Caco-2 (cell line): ENCODE data around the gene RHOBTB1. TPM values are rescaled to one million over a fixed set of nuclear protein-coding genes. Genes with fewer than 3 reads are reported as not detected.

ENCODE experiments used
- BruUV-seq: library from RNA; stranded (reverse); fragments of 400-500 nt; replicated peaks from 2 replicates; lab custom pipeline; 2021; lab: Mats Ljungman, UMichigan
- CTCF ChIA-PET: fragments of 300-600 bp; sonication (Branson Sonifier 250); formaldehyde crosslinking; loops from one replicate; lab custom pipeline; 2022; ENCODE audit warnings: antibody characterized with exemption; lab: Charles Lee
- POLR2A ChIA-PET: fragments of 300-600 bp; sonication (Branson Sonifier 250); formaldehyde crosslinking; loops from one replicate; lab custom pipeline; 2022; ENCODE audit warnings: antibody characterized with exemption; lab: Charles Lee
- DNase-seq, 2 experiments: peaks; one replicate each; pipeline versions ENCODE4 v3.0.0 to v3.0.0-alpha.2; 2020 to 2022
- H3K27me3 ChIP-seq: replicated peaks from 2 replicates; pipeline ENCODE4 v1.6.0; 2011; ENCODE audit warnings: low read length; ENCODE audit not compliant: control insufficient read depth, insufficient read depth
- H3K36me3 ChIP-seq: 2 replicates; pipeline ENCODE4 v1.5.1; 2011; ENCODE audit warnings: low read length; ENCODE audit not compliant: control insufficient read depth, insufficient read depth
- H3K4me1 ChIP-seq: fragments of 250-450 bp; sonication (Bioruptor Pico); 2 replicates; pipeline ENCODE4 v1.5.1; 2020; ENCODE audit warnings: mild to moderate bottlenecking
- H3K4me3 ChIP-seq: 2 replicates; pipeline ENCODE4 v1.5.1; 2011; ENCODE audit warnings: low read depth, mild to moderate bottlenecking, control low read depth, low read length
- H3K9me3 ChIP-seq: fragments of 250-450 bp; sonication (Bioruptor Pico); 2 replicates; pipeline ENCODE4 v1.5.1; 2020; ENCODE audit warnings: mild to moderate bottlenecking, moderate library complexity
- H3K27ac Mint-ChIP-seq: one replicate; pipeline ENCODE4 v1.8.0; 2022; ENCODE audit warnings: mixed read lengths; ENCODE audit not compliant: unreplicated experiment
- H3K27me3 Mint-ChIP-seq: one replicate; pipeline ENCODE4 v1.8.0; 2022; ENCODE audit warnings: mixed read lengths; ENCODE audit not compliant: insufficient read depth, unreplicated experiment
- H3K36me3 Mint-ChIP-seq: one replicate; pipeline ENCODE4 v1.8.0; 2022; ENCODE audit warnings: mild to moderate bottlenecking, mixed read lengths; ENCODE audit not compliant: insufficient read depth, unreplicated experiment
- H3K4me1 Mint-ChIP-seq: one replicate; pipeline ENCODE4 v1.8.0; 2022; ENCODE audit warnings: low read depth, mixed read lengths; ENCODE audit not compliant: unreplicated experiment
- H3K4me3 Mint-ChIP-seq: one replicate; pipeline ENCODE4 v1.8.0; 2022; ENCODE audit warnings: mild to moderate bottlenecking, moderate library complexity, mixed read lengths; ENCODE audit not compliant: unreplicated experiment
- H3K9me3 Mint-ChIP-seq: one replicate; pipeline ENCODE4 v1.8.0; 2022; ENCODE audit warnings: mixed read lengths; ENCODE audit not compliant: unreplicated experiment
- CTCF ChIP-seq, 2 experiments: fragments of 200-600 bp in 1 of 2; IDR thresholded peaks; 1 replicate in 1 of 2; 2 replicates in 1 of 2; pipeline versions ENCODE4 v1.5.1 to v1.8.0; 2011 to 2022; ENCODE audit warnings: antibody characterized with exemption in 1 of 2, control low read depth in 1 of 2, inconsistent platforms in 1 of 2, low read depth in 1 of 2, low read length in 1 of 2, mild to moderate bottlenecking in 1 of 2, moderate library complexity in 1 of 2; ENCODE audit not compliant: insufficient read depth in 1 of 2, severe bottlenecking in 1 of 2, unreplicated experiment in 1 of 2
- intact Hi-C: fragments of 100-400 bp; cut with micrococcal nuclease; formaldehyde crosslinking; loops from one replicate; pipeline ENCODE4 v1.10.0; 2022; ENCODE audit not compliant: unreplicated experiment
- total RNA-seq: library from RNA; stranded (reverse); gene quantifications from 2 replicates; pipeline ENCODE4 v1.2.3, GENCODE V29; 2022

RHOBTB1 gene
- total RNA-seq, 1 experiment from 2014 or later: 19.9 TPM

- intact Hi-C loops: no loop called here
- no peak for TF ChIP-seq CTCF (IDR thresholded peaks at IDR 0.05; ENCODE audit: insufficient read depth in 1 of 2, low read depth in 1 of 2, low read length in 1 of 2, severe bottlenecking in 1 of 2, unreplicated experiment in 1 of 2)
- CTCF ChIA-PET: no interaction called here
- POLR2A ChIA-PET: no interaction called here
- no TSS peak for BruUV-seq
- Mint-ChIP-seq H3K36me3 (no peaks in the 10 kb centered on the region), H3K27me3 (no peaks in the 10 kb centered on the region), H3K4me1 (no peaks in the 10 kb centered on the region), H3K9me3 (no peaks in the 10 kb centered on the region), H3K4me3 (no peak overlapping the region), H3K27ac (no peak overlapping the region)
- Histone ChIP-seq H3K4me3 (no peak overlapping the region), H3K27me3 (no peaks in the 10 kb centered on the region), H3K36me3 (no peaks in the 10 kb centered on the region), H3K4me1 (no peaks in the 10 kb centered on the region; the same call in 1 of the 2 replicates), H3K9me3 (no peaks in the 10 kb centered on the region)
- DNase-seq: no peak
Measured at GRCh38 chr10:60877777-60878120, 66.2 kb downstream of the RHOBTB1 start.

- Mint-ChIP-seq H3K4me3 (no peak overlapping the region), H3K36me3 (no peaks in the 10 kb centered on the region), H3K27me3 (no peaks in the 10 kb centered on the region), H3K9me3 (no peaks in the 10 kb centered on the region), H3K27ac (no peak overlapping the region), H3K4me1 (no peaks in the 10 kb centered on the region)
- Histone ChIP-seq H3K36me3 (no peaks in the 10 kb centered on the region), H3K27me3 (no peaks in the 10 kb centered on the region), H3K4me1 (no peaks in the 10 kb centered on the region; the same call in 1 of the 2 replicates), H3K4me3 (no peak overlapping the region), H3K9me3 (no peaks in the 10 kb centered on the region)
- BruUV-seq: no TSS peak
- TF ChIP-seq CTCF (IDR thresholded peaks at IDR 0.05; ENCODE audit: insufficient read depth in 1 of 2, low read depth in 1 of 2, low read length in 1 of 2, severe bottlenecking in 1 of 2, unreplicated experiment in 1 of 2): no peak
- CTCF ChIA-PET: no interaction called here
- intact Hi-C loops: no loop called here
- DNase-seq: no peak
- POLR2A ChIA-PET: no interaction called here
Measured at GRCh38 chr10:60877061-60877776, 66.8 kb downstream of the RHOBTB1 start.

- DNase-seq: no peak
- no peaks in the 10 kb centered on the region for H3K4me1 Mint-ChIP-seq
- CTCF ChIA-PET: no interaction called here
Measured at GRCh38 chr10:60873758-60874157, 70.2 kb downstream of the RHOBTB1 start.

More at GRCh38 chr10:60873758-60874157, 70.2 kb downstream of the RHOBTB1 start:
- Mint-ChIP-seq H3K27ac (no peak overlapping the region), H3K9me3 (no peaks in the 10 kb centered on the region), H3K27me3 (no peaks in the 10 kb centered on the region), H3K36me3 (no peaks in the 10 kb centered on the region), H3K4me3 (no peak overlapping the region)
- Histone ChIP-seq H3K27me3 (no peaks in the 10 kb centered on the region), H3K9me3 (no peaks in the 10 kb centered on the region), H3K4me1 (no peaks in the 10 kb centered on the region; the same call in 1 of the 2 replicates), H3K4me3 (no peak overlapping the region), H3K36me3 (no peaks in the 10 kb centered on the region)
- POLR2A ChIA-PET: no interaction called here
- no TSS peak for BruUV-seq
- TF ChIP-seq CTCF (IDR thresholded peaks at IDR 0.05; ENCODE audit: insufficient read depth in 1 of 2, low read depth in 1 of 2, low read length in 1 of 2, severe bottlenecking in 1 of 2, unreplicated experiment in 1 of 2): no peak
- intact Hi-C loops: no loop called here
